Measurements from ENCODE around the gene SLC22A24.

SLC22A24 gene

DNA sequence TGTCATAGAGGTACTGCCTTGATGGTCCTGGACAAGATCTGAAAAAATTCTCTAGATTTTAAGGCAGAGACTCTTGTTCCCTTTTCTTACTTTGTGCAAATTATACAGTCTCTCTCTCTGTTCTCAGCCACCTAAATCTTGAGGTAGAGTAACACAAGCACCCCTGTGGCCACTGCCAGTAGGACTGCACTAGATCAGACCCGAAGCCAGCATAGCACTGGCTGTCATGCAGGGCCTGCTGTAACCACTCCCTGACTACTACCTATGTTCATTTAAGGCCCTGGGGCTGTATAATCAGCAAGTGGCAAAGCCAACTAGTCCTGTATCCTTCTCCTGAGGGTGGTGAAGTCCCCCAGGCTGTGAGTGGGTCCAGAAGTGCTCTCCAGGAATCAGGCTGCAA lies 11.8 kb upstream of the SLC22A24 start:
- H3K4me3 ChIP-seq (ENCODE audit: low read depth, low read length), result no peak overlapping the region
- DNase-seq (ENCODE audit: low read depth), result no peak
- TF ChIP-seq, protein P1, sequence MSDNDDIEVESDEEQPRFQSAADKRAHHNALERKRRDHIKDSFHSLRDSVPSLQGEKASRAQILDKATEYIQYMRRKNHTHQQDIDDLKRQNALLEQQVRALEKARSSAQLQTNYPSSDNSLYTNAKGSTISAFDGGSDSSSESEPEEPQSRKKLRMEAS (IDR thresholded peaks at IDR 0.05; ENCODE audit: low read depth, low read length), result no peak
- TF ChIP-seq, protein P2, sequence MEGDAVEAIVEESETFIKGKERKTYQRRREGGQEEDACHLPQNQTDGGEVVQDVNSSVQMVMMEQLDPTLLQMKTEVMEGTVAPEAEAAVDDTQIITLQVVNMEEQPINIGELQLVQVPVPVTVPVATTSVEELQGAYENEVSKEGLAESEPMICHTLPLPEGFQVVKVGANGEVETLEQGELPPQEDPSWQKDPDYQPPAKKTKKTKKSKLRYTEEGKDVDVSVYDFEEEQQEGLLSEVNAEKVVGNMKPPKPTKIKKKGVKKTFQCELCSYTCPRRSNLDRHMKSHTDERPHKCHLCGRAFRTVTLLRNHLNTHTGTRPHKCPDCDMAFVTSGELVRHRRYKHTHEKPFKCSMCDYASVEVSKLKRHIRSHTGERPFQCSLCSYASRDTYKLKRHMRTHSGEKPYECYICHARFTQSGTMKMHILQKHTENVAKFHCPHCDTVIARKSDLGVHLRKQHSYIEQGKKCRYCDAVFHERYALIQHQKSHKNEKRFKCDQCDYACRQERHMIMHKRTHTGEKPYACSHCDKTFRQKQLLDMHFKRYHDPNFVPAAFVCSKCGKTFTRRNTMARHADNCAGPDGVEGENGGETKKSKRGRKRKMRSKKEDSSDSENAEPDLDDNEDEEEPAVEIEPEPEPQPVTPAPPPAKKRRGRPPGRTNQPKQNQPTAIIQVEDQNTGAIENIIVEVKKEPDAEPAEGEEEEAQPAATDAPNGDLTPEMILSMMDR (IDR thresholded peaks at IDR 0.05; ENCODE audit: low read depth, low read length), result no peak
- TF ChIP-seq MYC (IDR thresholded peaks at IDR 0.05; ENCODE audit: low read depth, low read length) (no peak), POLR2A (IDR thresholded peaks at IDR 0.05; ENCODE audit: extremely low read depth, insufficient read length) (no peak)

- TF ChIP-seq MYC (IDR thresholded peaks at IDR 0.05; ENCODE audit: low read depth, low read length) (no peak), POLR2A (IDR thresholded peaks at IDR 0.05; ENCODE audit: extremely low read depth, insufficient read length) (no peak)
- TF ChIP-seq, protein P1 (IDR thresholded peaks at IDR 0.05; ENCODE audit: low read depth, low read length), result no peak
- TF ChIP-seq, protein P2 (IDR thresholded peaks at IDR 0.05; ENCODE audit: low read depth, low read length), result no peak
- H3K4me3 ChIP-seq (ENCODE audit: low read depth, low read length), result no peak overlapping the region
- DNase-seq (ENCODE audit: low read depth), result no peak
Measured at GRCh38 chr11:63146581-63146980, 2.6 kb upstream of the SLC22A24 start.

GRCh38 chr11:63142459-63142858 lies 1.6 kb downstream of the SLC22A24 start:
- TF ChIP-seq, protein P1 (IDR thresholded peaks at IDR 0.05; ENCODE audit: low read depth, low read length), result no peak
- TF ChIP-seq, protein P2 (IDR thresholded peaks at IDR 0.05; ENCODE audit: low read depth, low read length), result no peak
- TF ChIP-seq POLR2A (IDR thresholded peaks at IDR 0.05; ENCODE audit: extremely low read depth, insufficient read length) (no peak), MYC (IDR thresholded peaks at IDR 0.05; ENCODE audit: low read depth, low read length) (no peak)
- no peak for DNase-seq (ENCODE audit: low read depth)

DNA sequence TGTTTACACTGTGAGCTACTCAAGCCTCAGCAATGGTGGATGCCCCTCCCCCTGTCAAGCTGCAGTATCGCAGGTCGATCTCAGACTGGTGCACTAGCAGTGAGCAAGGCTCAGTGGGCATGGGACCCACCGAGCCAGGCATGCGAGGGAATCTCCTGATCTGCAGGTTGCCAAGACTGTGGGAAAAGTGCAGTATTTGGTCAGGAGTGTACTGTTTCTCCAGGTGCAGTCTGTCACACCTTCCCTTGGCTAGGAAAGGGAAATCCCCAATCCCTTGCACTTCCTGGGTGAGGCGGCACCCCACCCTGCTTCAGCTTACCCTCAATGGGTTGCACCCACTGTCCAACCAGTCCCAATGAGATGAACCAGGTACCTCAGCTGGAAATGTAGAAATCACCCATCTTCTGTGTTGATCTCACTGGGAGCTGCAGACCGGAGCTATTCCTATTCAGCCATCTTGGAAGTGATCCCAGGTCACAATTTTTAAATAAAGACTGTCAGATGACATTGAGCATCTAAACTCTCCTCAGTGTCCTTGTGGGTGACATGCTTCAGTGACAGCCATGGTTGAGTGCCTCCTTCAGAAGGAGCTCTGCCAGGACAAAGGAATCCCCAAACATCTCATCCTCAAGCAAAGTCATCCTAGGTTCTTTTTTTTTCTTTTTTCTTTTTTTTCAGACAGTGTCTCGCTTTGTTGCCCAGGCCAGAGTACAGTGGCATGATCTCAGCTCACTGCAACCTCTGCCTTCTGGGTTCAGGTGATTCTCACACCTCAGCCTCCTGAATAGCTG lies 10.8 kb downstream of the SLC22A24 start:
- no peak overlapping the region for H3K4me3 ChIP-seq (ENCODE audit: low read depth, low read length)
- no peak for DNase-seq (ENCODE audit: low read depth)
- TF ChIP-seq, protein P1 (IDR thresholded peaks at IDR 0.05; ENCODE audit: low read depth, low read length), result no peak
- TF ChIP-seq MYC (IDR thresholded peaks at IDR 0.05; ENCODE audit: low read depth, low read length) (no peak), POLR2A (IDR thresholded peaks at IDR 0.05; ENCODE audit: extremely low read depth, insufficient read length) (no peak)
- TF ChIP-seq, protein P2 (IDR thresholded peaks at IDR 0.05; ENCODE audit: low read depth, low read length), result no peak

More at GRCh38 chr11:63142459-63142858, 1.6 kb downstream of the SLC22A24 start:
- no peak overlapping the region for H3K4me3 ChIP-seq (ENCODE audit: low read depth, low read length)

GRCh38 chr11:63099555-63099954 lies 44.5 kb downstream of the SLC22A24 start:
- DNase-seq (ENCODE audit: low read depth), result no peak
- H3K4me3 ChIP-seq (ENCODE audit: low read depth, low read length), result no peak overlapping the region
- TF ChIP-seq, protein P2 (IDR thresholded peaks at IDR 0.05; ENCODE audit: low read depth, low read length), result no peak
- TF ChIP-seq, protein P1 (IDR thresholded peaks at IDR 0.05; ENCODE audit: low read depth, low read length), result no peak
- TF ChIP-seq MYC (IDR thresholded peaks at IDR 0.05; ENCODE audit: low read depth, low read length) (no peak), POLR2A (IDR thresholded peaks at IDR 0.05; ENCODE audit: extremely low read depth, insufficient read length) (no peak)

All from NB4 (cell line).